Activated CD4-positive, alpha-beta T cell treated with anti-CD3 and anti-CD28 coated beads, Interleukin-2, amount 10 ng/mL, durations not matched to agents 24 days and 14 days (primary cell): ENCODE results near the gene PIN1. TPM values are rescaled to one million over a fixed set of nuclear protein-coding genes. Genes with fewer than 3 reads are reported as not detected.
A peak's percentile ranks its signal among the peaks of the same experiment; 100 is the strongest.

ENCODE experiments used
- DNase-seq: peaks from one replicate; pipeline ENCODE4 v3.0.0; 2022
- H3K27ac Mint-ChIP-seq: one replicate; pipeline ENCODE4 v1.8.0; 2022; ENCODE audit warnings: mild to moderate bottlenecking, mixed read lengths
- H3K27me3 Mint-ChIP-seq: one replicate; pipeline ENCODE4 v1.8.0; 2022; ENCODE audit warnings: mixed read lengths
- H3K36me3 Mint-ChIP-seq: one replicate; pipeline ENCODE4 v1.8.0; 2022; ENCODE audit warnings: low read depth, mild to moderate bottlenecking, mixed read lengths
- H3K4me1 Mint-ChIP-seq: one replicate; pipeline ENCODE4 v1.8.0; 2021; ENCODE audit warnings: mixed read lengths
- H3K4me3 Mint-ChIP-seq: one replicate; pipeline ENCODE4 v1.8.0; 2022; ENCODE audit warnings: mild to moderate bottlenecking, moderate library complexity, mixed read lengths
- H3K9me3 Mint-ChIP-seq: one replicate; pipeline ENCODE4 v1.8.0; 2021; ENCODE audit warnings: mixed read lengths
- intact Hi-C: fragments of 100-400 bp; cut with micrococcal nuclease; formaldehyde crosslinking; loops from one replicate; pipeline ENCODE4 v1.15.1; 2023
- total RNA-seq: library from RNA; stranded (reverse); gene quantifications from 2 replicates; pipeline ENCODE4 v1.2.3, GENCODE V29; 2022

Gene PIN1
- total RNA-seq, 1 donor from 2014 or later, result 93.0 TPM

- no peaks in the 10 kb centered on the region for H3K9me3 Mint-ChIP-seq
- no peaks in the 10 kb centered on the region for H3K27me3 Mint-ChIP-seq
- H3K36me3 Mint-ChIP-seq, result peaks cover 17% of the 10 kb centered on the region
- H3K27ac Mint-ChIP-seq, result no peak overlapping the region
- intact Hi-C loops, result no loop called here
- peaks cover 27% of the 10 kb centered on the region for H3K4me1 Mint-ChIP-seq
- DNase-seq, result no peak
- no peak overlapping the region for H3K4me3 Mint-ChIP-seq
Observed at GRCh38 chr19:9854282-9854846, 19.2 kb downstream of the PIN1 start.

GRCh38 chr19:9856609-9857008 is 21.5 kb downstream of the PIN1 start:
- H3K36me3 Mint-ChIP-seq, result peaks cover 15% of the 10 kb centered on the region
- intact Hi-C loops, result no loop called here
- peak overlapping the region; percentile 51 for H3K4me3 Mint-ChIP-seq
- H3K27ac Mint-ChIP-seq, result peak overlapping the region; percentile 72
- peaks cover 42% of the 10 kb centered on the region for H3K4me1 Mint-ChIP-seq
- H3K9me3 Mint-ChIP-seq, result no peaks in the 10 kb centered on the region
- H3K27me3 Mint-ChIP-seq, result no peaks in the 10 kb centered on the region
- no peak for DNase-seq

GRCh38 chr19:9857076-9857721 is 22.1 kb downstream of the PIN1 start:
- intact Hi-C loops, result no loop called here
- Mint-ChIP-seq H3K27ac (peak overlapping the region; percentile 72), H3K4me1 (peaks cover 48% of the 10 kb centered on the region), H3K36me3 (peaks cover 11% of the 10 kb centered on the region), H3K4me3 (peak overlapping the region; percentile 81), H3K9me3 (no peaks in the 10 kb centered on the region), H3K27me3 (no peaks in the 10 kb centered on the region)
- DNase-seq, result no peak

DNA sequence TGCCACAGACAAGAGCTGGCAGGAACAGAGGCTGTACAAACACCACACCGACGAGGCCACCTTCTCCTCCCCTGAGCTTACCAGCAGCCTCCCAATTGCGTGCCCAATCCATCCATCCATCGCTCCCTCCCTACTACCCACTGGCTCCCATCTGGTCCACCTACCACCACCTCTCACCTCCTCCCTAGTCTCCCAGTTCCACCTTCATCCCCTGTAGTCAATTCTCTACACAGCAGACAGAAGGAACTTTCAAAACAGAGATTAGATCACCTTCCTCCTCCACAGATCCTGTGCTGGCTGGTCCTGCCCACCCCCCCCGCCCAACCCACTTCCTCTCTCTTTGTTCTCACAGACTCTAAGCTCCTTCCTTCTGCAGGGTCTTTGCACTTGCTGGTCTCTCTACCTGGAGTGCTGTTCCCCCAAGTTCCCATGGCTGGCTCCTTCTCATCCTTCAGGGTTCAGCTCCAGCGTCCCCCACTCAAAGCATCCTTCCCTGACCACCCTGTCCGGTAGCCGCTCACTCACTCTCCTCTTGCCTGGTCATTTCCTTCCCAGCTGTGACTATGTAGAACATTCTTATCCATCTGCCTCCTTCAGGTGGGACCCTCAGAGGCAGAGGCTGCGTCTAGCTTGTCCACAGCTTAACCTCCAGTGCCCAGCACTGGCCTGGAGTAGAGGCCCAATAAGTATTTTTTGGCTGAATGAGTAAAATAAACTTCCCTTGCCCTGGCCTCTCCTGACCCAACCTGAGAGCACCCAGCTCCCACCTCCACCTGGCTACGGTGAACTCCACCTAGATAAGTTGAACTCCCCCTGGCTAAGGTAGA is 23.0 kb downstream of the PIN1 start:
- Mint-ChIP-seq H3K4me3 (peak overlapping the region; percentile 81), H3K27ac (peak overlapping the region; percentile 85)

GRCh38 chr19:9858766-9859165 is 23.6 kb downstream of the PIN1 start:
- DNase-seq, result no peak
- intact Hi-C loops, result no loop called here
- H3K27me3 Mint-ChIP-seq, result no peaks in the 10 kb centered on the region
- no peaks in the 10 kb centered on the region for H3K9me3 Mint-ChIP-seq
- peak overlapping the region; percentile 54 for H3K27ac Mint-ChIP-seq
- peaks cover 62% of the 10 kb centered on the region for H3K4me1 Mint-ChIP-seq
- peak overlapping the region; percentile 81 for H3K4me3 Mint-ChIP-seq
- H3K36me3 Mint-ChIP-seq, result peaks cover 10% of the 10 kb centered on the region

More for the DNA sequence above, 23.0 kb downstream of the PIN1 start:
- DNase-seq, result peak; percentile 73
- intact Hi-C loops, result no loop called here
- H3K4me1 Mint-ChIP-seq, result peaks cover 56% of the 10 kb centered on the region
- no peaks in the 10 kb centered on the region for H3K9me3 Mint-ChIP-seq
- H3K36me3 Mint-ChIP-seq, result peaks cover 11% of the 10 kb centered on the region
- H3K27me3 Mint-ChIP-seq, result no peaks in the 10 kb centered on the region

DNA sequence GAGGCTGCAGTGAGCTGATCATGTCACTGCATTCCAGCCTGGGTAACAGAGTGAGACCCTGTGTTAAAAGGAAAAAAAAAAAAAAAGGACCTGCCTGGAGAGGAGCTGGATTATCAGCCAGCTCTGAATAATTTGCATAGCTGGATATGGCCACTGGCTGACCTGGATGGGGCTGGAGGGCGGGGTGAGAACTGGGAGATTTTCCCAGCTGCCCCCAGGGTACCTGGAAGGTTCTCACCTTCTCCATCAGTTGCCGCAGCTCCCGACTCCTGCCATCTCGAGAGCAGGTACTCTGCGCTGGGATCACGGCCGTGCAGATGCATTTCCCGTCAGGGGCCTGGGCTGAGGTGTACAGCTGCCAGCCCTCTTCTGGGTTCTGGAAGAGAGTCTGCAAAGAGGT is 25.3 kb downstream of the PIN1 start:
- Mint-ChIP-seq H3K9me3 (no peaks in the 10 kb centered on the region), H3K27ac (no peak overlapping the region), H3K27me3 (no peaks in the 10 kb centered on the region), H3K4me3 (no peak overlapping the region), H3K4me1 (peaks cover 71% of the 10 kb centered on the region), H3K36me3 (peaks cover 12% of the 10 kb centered on the region)
- DNase-seq, result no peak
- intact Hi-C loops, result no loop called here

DNA sequence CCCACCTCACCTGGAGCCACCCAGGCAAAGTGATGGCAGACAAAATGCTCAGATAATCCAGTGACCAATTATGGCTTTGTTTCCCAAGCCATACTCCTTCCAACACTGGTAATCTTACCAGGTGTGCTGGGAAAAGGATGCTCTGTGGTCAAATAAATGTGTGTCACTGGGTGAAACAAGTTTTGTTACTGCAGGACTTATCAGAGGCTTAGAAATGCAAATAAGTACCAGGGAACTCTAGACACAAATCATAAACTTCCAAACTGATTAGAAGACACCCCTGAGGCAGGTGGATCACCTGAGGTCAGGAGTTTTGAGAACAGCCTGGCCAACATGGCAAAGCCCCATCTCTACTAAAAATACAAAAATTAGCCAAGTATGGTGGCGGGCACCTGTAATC is 26.4 kb downstream of the PIN1 start:
- Mint-ChIP-seq H3K27me3 (no peaks in the 10 kb centered on the region), H3K27ac (peak overlapping the region; percentile 89), H3K4me1 (peaks cover 77% of the 10 kb centered on the region), H3K9me3 (no peaks in the 10 kb centered on the region), H3K4me3 (peak overlapping the region; percentile 60), H3K36me3 (peaks cover 9% of the 10 kb centered on the region)
- no peak for DNase-seq
- intact Hi-C loops, result no loop called here

DNA sequence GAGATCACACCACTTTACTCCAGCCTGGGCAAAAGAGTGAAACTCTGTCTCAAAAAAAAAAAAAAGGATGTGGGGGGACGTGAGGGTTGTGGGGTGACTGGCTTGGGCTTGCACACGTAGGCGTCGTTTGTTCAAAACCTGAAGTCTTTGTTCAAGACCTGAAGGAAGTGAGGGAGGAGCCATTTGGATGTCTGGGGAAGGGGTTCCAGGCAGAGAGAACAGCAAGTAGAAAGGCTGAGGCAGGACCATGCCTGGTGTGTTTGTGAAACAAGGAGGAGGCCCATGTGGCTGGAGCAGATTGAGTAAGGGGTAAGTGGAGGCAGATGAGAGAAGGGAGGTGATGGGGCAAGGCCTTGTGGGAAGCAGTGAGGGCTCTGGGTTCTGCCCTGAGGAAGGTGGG is 27.8 kb downstream of the PIN1 start:
- Mint-ChIP-seq H3K4me1 (peaks cover 68% of the 10 kb centered on the region), H3K9me3 (no peaks in the 10 kb centered on the region)
- intact Hi-C loops, result loop anchor here (1.0 to 2.0 kb wide), 2 partner anchors 28 to 51 kb away; partner anchors contain the start of gene PIN1

GRCh38 chr19:9863759-9864158 is 28.6 kb downstream of the PIN1 start:
- peak; percentile 70 for DNase-seq
- peaks cover 60% of the 10 kb centered on the region for H3K4me1 Mint-ChIP-seq

More for the DNA sequence above, 27.8 kb downstream of the PIN1 start:
- Mint-ChIP-seq H3K4me3 (peak overlapping the region; percentile 84), H3K27ac (peak overlapping the region; percentile 89), H3K36me3 (peaks cover 6% of the 10 kb centered on the region), H3K27me3 (no peaks in the 10 kb centered on the region)
- peak; percentile 81 for DNase-seq

DNA sequence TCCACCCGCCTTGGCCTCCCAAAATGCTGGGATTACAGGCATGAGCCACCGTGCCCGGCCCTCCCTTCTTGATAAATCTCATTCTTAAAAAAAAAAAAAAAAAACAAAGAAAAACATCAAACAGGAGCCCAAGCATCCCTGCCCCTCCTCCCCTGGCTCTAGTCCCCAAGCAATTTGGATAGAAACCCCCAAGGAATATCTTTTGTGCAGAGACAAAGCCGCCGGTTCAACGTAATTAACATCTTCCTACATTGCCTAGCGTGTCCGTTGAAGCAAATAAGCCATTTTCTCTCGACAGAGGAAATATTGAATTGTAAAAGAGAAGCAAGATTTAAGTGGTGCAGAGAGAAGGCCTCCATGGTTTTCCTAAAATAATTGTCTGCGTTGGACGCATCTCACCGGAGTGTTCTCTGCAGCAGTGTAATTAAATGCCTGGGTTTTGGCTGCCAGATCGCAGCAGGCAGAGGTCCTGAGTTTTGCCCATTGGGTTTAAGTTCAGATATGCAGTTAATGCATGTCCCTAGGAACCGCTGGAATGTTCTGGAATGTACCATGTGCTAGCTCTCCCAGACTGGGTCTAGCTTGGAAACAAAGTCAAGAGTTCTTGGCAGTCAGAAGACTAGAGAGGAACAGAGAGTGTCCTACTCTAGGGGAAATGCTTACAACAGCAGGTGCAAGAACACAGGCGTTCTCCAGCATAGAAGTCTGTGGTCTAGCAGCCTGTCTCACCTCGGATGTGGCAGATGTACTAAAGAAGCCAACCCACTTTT is 30.8 kb downstream of the PIN1 start:
- no peaks in the 10 kb centered on the region for H3K27me3 Mint-ChIP-seq
- peak; percentile 87 for DNase-seq
- H3K36me3 Mint-ChIP-seq, result peaks cover 4% of the 10 kb centered on the region
- peak overlapping the region; percentile 65 for H3K27ac Mint-ChIP-seq
- intact Hi-C loops, result no loop called here
- H3K4me1 Mint-ChIP-seq, result peaks cover 46% of the 10 kb centered on the region
- H3K4me3 Mint-ChIP-seq, result peak overlapping the region; percentile 67
- no peaks in the 10 kb centered on the region for H3K9me3 Mint-ChIP-seq

More at GRCh38 chr19:9863759-9864158, 28.6 kb downstream of the PIN1 start:
- Mint-ChIP-seq H3K27me3 (no peaks in the 10 kb centered on the region), H3K27ac (peak overlapping the region; percentile 89), H3K36me3 (peaks cover 5% of the 10 kb centered on the region), H3K9me3 (no peaks in the 10 kb centered on the region), H3K4me3 (peak overlapping the region; percentile 84)
- intact Hi-C loops, result loop anchor here (1.0 to 2.0 kb wide), 2 partner anchors 29 to 51 kb away; partner anchors contain the start of gene PIN1

DNA sequence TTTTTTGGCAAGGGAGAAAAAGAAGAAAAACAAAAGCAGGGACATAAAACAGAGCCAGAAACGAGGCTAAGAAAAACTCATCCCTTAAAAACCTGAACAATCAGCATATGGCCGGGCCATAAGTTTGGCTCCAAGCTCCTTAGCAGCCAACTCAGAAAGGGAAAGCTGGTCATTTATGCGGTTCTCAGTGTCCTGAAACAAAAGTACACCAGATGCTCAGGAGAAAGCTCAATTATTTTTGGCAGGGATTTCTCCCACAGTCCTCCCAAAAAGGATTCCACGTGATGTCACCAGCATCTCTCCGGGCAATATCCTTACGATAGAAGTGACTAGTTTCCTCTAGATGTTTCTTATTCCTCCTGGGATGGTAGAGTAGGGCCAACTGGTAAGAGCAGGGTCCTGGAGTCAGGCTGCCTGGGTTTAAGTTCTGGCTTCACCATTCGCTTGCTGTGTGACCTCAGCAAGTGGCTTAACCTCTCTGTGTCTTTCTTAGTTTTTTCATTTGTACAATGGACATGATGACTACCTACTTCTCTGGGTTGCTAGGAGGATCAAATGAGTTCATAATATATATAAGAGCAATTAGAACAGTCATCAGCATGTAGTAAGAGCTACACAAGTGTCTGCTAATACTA is 34.0 kb downstream of the PIN1 start:
- intact Hi-C loops, result no loop called here
- DNase-seq, result no peak
- no peak overlapping the region for H3K27ac Mint-ChIP-seq
- H3K4me1 Mint-ChIP-seq, result peaks cover 18% of the 10 kb centered on the region
- no peaks in the 10 kb centered on the region for H3K27me3 Mint-ChIP-seq
- H3K9me3 Mint-ChIP-seq, result no peaks in the 10 kb centered on the region
- H3K36me3 Mint-ChIP-seq, result peaks cover 4% of the 10 kb centered on the region
- no peak overlapping the region for H3K4me3 Mint-ChIP-seq

- no peaks in the 10 kb centered on the region for H3K27me3 Mint-ChIP-seq
- no peak overlapping the region for H3K27ac Mint-ChIP-seq
- H3K36me3 Mint-ChIP-seq, result no peaks in the 10 kb centered on the region
- H3K9me3 Mint-ChIP-seq, result no peaks in the 10 kb centered on the region
- DNase-seq, result no peak
- no peak overlapping the region for H3K4me3 Mint-ChIP-seq
- peaks cover under 1% of the 10 kb centered on the region for H3K4me1 Mint-ChIP-seq
- intact Hi-C loops, result no loop called here
Observed at GRCh38 chr19:9871626-9872338, 36.7 kb downstream of the PIN1 start.
